Psoas muscle (tissue), 8 donors: ENCODE data around the gene KLK4. TPM values are rescaled to one million over a fixed set of nuclear protein-coding genes. Genes with fewer than 3 reads are reported as not detected.
A peak's percentile ranks its signal among the peaks of the same experiment; 100 is the strongest.
"Not testable (repeated sequence)": the region's sequence is repeated elsewhere in the genome, so short reads cannot be mapped to it uniquely, and the experiment has no call there.

ENCODE experiments used
- ATAC-seq, 4 donors: fragments of 200-7000 bp; cut with Tn5 transposase; one replicate each; pipeline ENCODE4 v1.9.1; 2020; ENCODE audit warnings: moderate library complexity in 3 of 4, mild to moderate bottlenecking in 2 of 4
- DNase-seq, 2 donors: peaks; one replicate each; pipeline ENCODE4 v3.0.0-alpha.2; 2020
- H3K27ac ChIP-seq: fragments of 200-600 bp; one replicate; pipeline ENCODE4 v1.8.0; 2022
- H3K27me3 ChIP-seq, 3 donors: fragments of 200-600 bp in 1 of 3; one replicate each; pipeline versions ENCODE4 v1.6.1 to v1.8.0; 2013 to 2022; ENCODE audit warnings: low read length in 2 of 3, mild to moderate bottlenecking in 2 of 3, moderate library complexity in 1 of 3; ENCODE audit not compliant: insufficient read depth in 3 of 3
- H3K36me3 ChIP-seq, 2 donors: fragments of 200-600 bp in 1 of 2; one replicate each; pipeline versions ENCODE4 v1.6.1 to v1.8.0; 2013 to 2022; ENCODE audit warnings: low read depth in 1 of 2, mild to moderate bottlenecking in 1 of 2, moderate library complexity in 1 of 2; ENCODE audit not compliant: insufficient read depth in 1 of 2
- H3K4me1 ChIP-seq: fragments of 200-600 bp; one replicate; pipeline ENCODE4 v1.8.0; 2022
- H3K4me3 ChIP-seq: fragments of 200-600 bp; one replicate; pipeline ENCODE4 v1.8.0; 2022; ENCODE audit warnings: mild to moderate bottlenecking
- H3K9me3 ChIP-seq: fragments of 200-600 bp; one replicate; pipeline ENCODE4 v1.8.0; 2022
- WGBS, 3 donors: extraction: QIAGEN DNeasy Blood & Tissue Kit; methylation state at CpG; one replicate each; pipeline versions ENCODE4 v1.1.6 to v1.1.7; 2013; 5-methylcytosine and 5-hydroxymethylcytosine counted together
- intact Hi-C, 2 donors: fragments of 100-400 bp; cut with DNase I; formaldehyde crosslinking; loops; one replicate each; pipeline versions ENCODE4 v1.11.0 to v1.14.2; 2022
- polyA plus RNA-seq, 3 donors: library from polyadenylated mRNA; stranded (reverse); fragments of 200-250 nt; gene quantifications; one replicate each; pipeline ENCODE4 v1.2.3, GENCODE V29; 2013
- total RNA-seq, 4 donors: library from RNA; stranded (reverse); fragmentation: NEBNext Ultra II Directional in 2 of 4; extraction: Animal tissue kit (Norgen Biotek cat#: 25700) in 2 of 4; gene quantifications; one replicate each; pipeline versions ENCODE4 v1.2.1 to v1.2.4, GENCODE V29; 2021 to 2023
- TF ChIP-seq, protein P1 (sequence below): fragments of 200-600 bp; IDR thresholded peaks from one replicate; pipeline ENCODE4 v1.8.0; 2022; ENCODE audit warnings: antibody characterized with exemption
- donor health status: healthy with polysubstance abuse.
- donor health status: DM: no; HTN: no; CAD: no; lungs with moderate emphysema.
- donor health status: Bipolar disorder and iron deficiency.
- donor health status: healthy.
- donor health status: DM: yes; HTN: yes; CAD: no.
- donor health status: DM: no; HTN: no; CAD: no.
- donor health status: DM: no; HTN: no; CAD: no.
- donor health status: DM: yes; HTN: yes; CAD: no.

Gene KLK4
- total and polyA plus RNA-seq, 7 donors, result not detected

DNA sequence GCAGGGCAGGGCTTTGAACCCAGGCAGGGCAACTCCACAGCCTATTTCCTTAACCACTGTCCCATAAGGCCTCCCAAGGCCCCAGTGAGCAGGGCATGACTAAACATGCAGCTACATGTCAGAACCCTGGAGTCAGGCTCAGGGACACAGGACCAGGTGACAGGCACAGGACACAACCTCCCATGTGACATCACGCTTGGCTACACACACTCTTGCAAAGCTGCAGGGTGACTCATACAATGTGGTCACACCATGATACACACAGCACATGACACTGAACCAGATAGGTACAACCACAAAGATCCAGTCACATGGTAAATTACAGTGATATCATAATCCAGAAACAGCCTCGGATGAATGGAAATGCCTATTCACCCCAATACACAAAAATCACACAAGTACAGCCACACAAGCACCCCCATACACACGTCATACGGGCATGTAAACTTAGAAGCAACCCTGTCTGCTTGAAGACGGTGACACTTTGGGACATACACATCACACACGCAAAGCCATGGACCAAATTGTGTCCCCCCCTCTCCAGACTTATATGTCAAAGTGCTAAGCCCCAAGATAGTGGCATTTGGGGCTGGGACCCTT lies 14.5 kb downstream of the KLK4 start:
- TF ChIP-seq, protein P1, sequence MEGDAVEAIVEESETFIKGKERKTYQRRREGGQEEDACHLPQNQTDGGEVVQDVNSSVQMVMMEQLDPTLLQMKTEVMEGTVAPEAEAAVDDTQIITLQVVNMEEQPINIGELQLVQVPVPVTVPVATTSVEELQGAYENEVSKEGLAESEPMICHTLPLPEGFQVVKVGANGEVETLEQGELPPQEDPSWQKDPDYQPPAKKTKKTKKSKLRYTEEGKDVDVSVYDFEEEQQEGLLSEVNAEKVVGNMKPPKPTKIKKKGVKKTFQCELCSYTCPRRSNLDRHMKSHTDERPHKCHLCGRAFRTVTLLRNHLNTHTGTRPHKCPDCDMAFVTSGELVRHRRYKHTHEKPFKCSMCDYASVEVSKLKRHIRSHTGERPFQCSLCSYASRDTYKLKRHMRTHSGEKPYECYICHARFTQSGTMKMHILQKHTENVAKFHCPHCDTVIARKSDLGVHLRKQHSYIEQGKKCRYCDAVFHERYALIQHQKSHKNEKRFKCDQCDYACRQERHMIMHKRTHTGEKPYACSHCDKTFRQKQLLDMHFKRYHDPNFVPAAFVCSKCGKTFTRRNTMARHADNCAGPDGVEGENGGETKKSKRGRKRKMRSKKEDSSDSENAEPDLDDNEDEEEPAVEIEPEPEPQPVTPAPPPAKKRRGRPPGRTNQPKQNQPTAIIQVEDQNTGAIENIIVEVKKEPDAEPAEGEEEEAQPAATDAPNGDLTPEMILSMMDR, result no peak
- ATAC-seq (peak in 1 of 4 donors; percentile 40), DNase-seq (no peak)
- intact Hi-C loops, result no loop called here
- Histone ChIP-seq H3K36me3 (no peaks in the 10 kb centered on the region), H3K9me3 (no peaks in the 10 kb centered on the region), H3K27me3 (no peaks in the 10 kb centered on the region), H3K27ac (no peak overlapping the region), H3K4me1 (no peaks in the 10 kb centered on the region), H3K4me3 (no peak overlapping the region)
- WGBS, 3 donors, result 63 to 68% (median 64%) methylated on average over 6 of the region's 6 CpGs

DNA sequence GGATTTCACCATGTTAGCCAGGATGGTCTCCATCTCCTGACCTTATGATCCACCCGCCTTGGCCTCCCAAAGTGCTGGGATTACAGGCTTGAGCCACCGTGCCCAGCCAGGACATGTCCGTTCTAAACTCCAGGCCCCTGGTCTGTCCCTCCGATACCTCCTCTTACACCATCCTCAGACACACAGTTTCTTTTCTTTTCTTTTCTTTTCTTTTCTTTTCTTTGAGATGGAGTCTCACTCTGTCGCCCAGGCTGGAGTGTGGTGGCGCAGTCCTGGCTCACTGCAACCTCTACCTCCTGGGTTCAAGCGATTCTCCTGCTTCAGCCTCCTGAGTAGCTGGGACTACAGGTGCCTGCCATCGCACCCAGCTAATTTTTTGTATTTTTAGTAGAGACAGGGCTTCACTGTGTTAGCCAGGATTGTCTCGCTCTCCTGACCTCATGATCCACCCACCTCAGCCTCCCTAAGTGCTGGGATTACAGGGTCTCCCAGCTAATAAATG lies 15.1 kb downstream of the KLK4 start:
- H3K36me3 ChIP-seq, H3K27ac ChIP-seq, H3K4me3 ChIP-seq, ATAC-seq, H3K27me3 ChIP-seq, intact Hi-C loops, DNase-seq, H3K9me3 ChIP-seq, H3K4me1 ChIP-seq: not testable (repeated sequence)
- 79 to 84% (median 82%) methylated on average over 9 of the region's 9 CpGs for WGBS, 3 donors

GRCh38 chr19:50894478-50895356 lies 16.5 kb downstream of the KLK4 start:
- intact Hi-C loops, result no loop called here
- 59 to 64% (median 60%) methylated on average over 10 of the region's 10 CpGs for WGBS, 3 donors
- no peaks in the 10 kb centered on the region for H3K4me1 ChIP-seq

DNA sequence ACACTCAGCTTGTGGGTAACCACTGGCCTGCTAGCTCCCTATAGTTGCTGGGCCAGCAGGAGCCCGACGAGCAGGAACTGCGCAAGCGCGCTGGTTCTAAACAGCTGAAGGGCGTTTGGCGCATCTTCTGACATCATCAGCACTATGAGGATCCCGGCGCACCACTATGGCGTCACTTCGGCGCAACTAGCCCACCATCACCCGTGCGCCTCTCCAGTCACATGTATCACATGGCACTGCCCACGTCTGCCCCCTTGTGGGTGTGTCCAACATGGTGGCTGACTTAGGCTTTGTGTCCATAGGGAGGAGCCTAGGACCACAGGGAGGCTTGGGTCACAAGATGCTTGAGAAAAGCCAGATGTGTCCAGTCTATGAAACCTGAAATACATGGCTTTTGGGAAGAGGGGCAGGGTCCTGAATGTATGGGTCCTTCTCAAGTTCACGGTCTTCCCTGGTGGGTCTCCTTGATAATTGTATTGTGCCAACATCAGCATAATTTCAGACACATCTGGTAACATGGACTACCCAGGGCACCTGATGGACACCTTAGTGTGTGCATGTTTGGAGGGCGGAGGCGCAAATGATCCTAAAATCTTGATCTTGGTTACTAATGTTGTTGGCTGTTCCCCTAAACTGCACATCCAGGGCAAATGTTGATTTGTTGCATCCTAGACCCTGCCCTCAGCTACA lies 18.0 kb downstream of the KLK4 start:
- Histone ChIP-seq H3K36me3 (no peaks in the 10 kb centered on the region), H3K4me3 (no peak overlapping the region), H3K27ac (no peak overlapping the region), H3K9me3 (no peaks in the 10 kb centered on the region), H3K4me1 (no peaks in the 10 kb centered on the region), H3K27me3 (no peaks in the 10 kb centered on the region)
- 89 to 92% (median 91%) methylated on average over 18 of the region's 18 CpGs for WGBS, 3 donors
- no peak for DNase-seq
- no peak for ATAC-seq
- TF ChIP-seq, protein P1, result no peak
- intact Hi-C loops, result no loop called here

More at GRCh38 chr19:50894478-50895356, 16.5 kb downstream of the KLK4 start:
- no peak overlapping the region for H3K27ac ChIP-seq
- TF ChIP-seq, protein P1, result no peak
- no peak overlapping the region for H3K4me3 ChIP-seq
- DNase-seq (no peak), ATAC-seq (no peak)
- no peaks in the 10 kb centered on the region for H3K27me3 ChIP-seq
- no peaks in the 10 kb centered on the region for H3K9me3 ChIP-seq
- no peaks in the 10 kb centered on the region for H3K36me3 ChIP-seq

- ATAC-seq (no peak), DNase-seq (no peak)
- no peaks in the 10 kb centered on the region for H3K36me3 ChIP-seq
- intact Hi-C loops, result no loop called here
- no peaks in the 10 kb centered on the region for H3K27me3 ChIP-seq
- WGBS, 3 donors, result 80 to 96% (median 81%) methylated on average over 5 of the region's 5 CpGs
- H3K4me3 ChIP-seq, result no peak overlapping the region
- no peaks in the 10 kb centered on the region for H3K9me3 ChIP-seq
- no peaks in the 10 kb centered on the region for H3K4me1 ChIP-seq
- TF ChIP-seq, protein P1, result no peak
- H3K27ac ChIP-seq, result no peak overlapping the region
These were observed 20.0 kb downstream of the KLK4 start for GRCh38 chr19:50891253-50891625.
